GM11168 (cell line): ENCODE results near the gene EEIG2.
"Not testable (repeated sequence)": the region's sequence is repeated elsewhere in the genome, so short reads cannot be mapped to it uniquely, and the experiment has no call there.

Experiments used
- in situ Hi-C: fragments of 300-500 bp; cut with MboI; formaldehyde crosslinking; loops from one replicate; pipeline ENCODE4 v1.12.0; 2022; ENCODE audit warnings: low sequenced_read_pairs; ENCODE audit not compliant: unreplicated experiment

The EEIG2 gene

GRCh38 chr1:108541861-108542260, 18.0 kb upstream of the EEIG2 start:
- in situ Hi-C loops = no loop called here

DNA sequence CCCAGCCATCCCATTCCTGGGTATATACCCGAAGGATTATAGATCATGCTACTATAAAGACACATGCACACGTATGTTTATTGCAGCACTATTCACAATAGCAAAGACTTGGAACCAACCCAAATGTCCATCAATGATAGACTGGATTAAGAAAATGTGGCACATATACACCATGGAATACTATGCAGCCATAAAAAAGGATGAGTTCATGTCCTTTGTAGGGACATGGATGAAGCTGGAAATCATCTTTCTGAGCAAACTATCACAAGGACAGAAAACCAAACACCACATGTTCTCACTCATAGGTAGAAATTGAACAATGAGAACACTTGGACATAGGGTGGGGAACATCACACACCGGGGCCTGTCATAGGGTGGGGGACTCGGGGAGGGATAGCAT, 12.4 kb upstream of the EEIG2 start:
- in situ Hi-C loops = not testable (repeated sequence)

DNA sequence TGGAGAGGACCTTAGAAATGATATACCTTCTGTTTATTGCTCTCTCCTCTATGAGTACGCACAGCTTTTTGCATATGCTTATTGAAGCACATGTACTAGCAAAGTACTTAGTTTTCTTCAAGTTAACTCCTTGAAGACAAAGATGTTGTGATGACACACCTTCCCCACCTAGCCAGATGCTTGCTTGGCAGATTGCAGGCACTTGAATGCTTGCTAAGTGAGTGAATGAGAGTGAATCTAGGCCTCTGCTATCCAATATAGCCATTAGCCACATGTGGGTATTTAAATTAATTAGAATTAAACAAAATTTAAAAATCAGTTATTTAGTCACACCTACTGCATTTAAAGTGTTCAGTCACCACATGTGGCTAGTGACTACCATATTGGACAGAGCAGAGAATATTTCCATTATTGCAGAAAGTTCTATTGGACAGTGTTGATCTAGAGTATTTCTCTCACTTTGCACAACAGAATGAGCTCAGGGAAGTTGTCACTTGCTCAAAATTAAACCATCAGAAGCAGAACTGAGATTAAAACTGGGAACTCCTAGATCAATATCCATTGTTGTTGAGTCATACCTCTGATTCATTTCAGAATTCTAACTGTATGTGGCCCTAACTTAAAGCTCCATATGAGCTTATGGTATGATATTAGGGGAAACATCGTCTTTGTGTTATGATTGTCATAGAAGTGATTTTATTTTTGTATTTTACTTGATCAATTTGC, 8.6 kb upstream of the EEIG2 start:
- in situ Hi-C loops = no loop called here

DNA sequence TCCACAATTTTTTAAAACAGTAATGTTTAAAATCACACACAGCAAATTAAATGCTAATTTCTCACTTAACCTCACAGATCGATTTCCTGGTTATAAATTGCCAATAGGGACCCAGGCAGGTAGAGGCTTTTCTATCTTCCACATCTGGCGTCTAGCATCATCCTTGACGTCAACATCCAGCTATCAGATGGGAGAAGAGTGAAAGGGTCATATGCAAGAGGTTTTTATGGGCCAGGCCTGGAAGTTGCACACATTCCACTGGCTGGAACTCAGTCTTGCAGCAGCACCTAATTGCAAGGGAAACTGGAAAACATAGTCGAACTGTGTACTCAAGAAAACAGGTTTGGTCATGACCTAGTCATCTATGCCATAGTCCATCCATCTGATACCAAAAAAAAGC, 6.0 kb upstream of the EEIG2 start:
- in situ Hi-C loops = no loop called here

DNA sequence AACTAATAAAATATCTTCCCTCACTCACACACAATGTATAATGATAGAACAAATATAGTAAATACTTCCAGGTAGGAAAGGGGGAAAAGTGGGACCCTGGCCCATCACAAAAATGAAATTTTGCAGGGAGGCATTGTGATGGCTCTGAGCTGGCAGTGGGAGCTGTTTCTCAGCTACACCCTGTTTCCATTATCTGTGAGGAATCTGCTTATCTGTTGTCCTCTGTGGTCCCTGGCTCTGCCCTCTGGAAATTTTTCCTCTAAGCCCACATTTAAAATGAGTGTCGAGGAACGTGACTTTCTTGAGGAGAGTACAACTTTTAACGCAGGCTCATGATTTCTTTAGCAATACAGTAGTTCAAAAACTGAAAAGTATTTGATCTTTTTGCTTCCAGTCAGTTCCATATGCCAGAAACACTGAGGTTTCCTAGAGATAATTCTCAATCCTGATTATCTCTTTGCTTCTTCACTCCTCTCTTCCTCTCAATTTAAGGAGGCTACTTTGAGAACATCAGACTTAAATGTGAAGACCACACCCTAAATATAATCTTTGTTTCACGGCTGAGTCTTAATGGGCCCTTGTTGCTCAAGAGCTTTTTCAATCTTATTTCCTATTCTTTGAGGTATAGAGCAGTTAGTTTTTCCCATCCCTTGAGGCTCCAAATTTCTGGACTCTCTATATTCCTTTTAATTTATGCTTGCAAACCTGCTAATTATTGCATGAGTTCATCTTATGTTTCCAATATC, 5.0 kb upstream of the EEIG2 start:
- in situ Hi-C loops = no loop called here

DNA sequence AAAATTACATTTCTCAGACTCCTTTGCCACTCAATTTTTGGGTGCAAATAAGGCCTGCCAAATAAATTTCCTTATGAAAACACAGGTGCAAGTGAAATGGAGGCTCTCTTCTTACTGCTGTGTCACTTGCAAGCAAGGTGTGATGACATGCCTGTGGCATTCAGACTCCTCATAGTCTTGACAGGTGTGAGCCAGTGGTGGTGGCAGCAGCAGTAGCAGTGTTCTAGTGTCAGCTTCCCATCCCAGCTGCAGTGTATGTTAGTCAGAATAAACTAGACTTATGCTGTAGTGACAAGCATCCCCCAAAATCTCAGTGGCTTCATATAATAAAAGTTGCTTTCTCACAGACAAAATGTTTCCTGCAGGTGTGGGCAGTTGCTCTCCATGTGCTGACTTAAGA, 3.8 kb upstream of the EEIG2 start:
- in situ Hi-C loops = no loop called here

DNA sequence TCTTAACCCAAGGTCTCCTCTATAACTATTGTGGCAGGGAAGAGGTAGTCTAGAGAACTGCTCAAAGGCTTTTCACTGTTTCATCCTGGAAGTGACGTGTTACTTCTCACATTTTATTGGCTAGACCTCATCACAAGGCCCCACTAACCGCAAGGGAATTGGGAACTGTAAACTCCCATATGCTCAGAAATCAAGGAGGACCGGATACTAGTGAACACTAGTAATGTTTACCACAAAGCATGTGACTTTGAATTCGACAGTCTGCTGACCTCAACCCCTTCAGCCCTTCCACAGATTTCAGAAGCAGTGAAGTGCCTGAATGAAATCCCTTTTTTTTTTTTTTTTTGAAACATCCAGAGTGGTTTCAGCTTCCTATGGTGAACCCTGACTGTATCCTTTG, 3.4 kb upstream of the EEIG2 start:
- in situ Hi-C loops = no loop called here

DNA sequence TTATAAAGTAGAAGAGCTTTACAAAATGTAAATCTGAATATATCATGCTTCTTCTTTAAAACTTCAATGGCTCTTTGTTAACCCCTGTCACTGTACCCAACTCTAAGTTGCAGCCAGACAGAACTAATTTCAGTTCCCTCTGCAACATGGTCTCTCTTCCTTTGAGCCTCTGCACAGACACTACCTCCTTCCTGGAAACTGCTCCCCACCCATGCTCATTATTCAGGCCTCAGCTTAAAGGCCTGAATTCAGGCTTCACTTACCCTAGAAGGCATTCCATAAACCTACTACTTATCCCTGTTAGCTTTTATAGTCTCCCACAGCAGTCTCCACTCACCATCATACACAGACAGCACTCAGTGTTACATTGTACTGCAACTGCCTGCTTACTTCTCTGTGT, 2.6 kb upstream of the EEIG2 start:
- in situ Hi-C loops = no loop called here

DNA sequence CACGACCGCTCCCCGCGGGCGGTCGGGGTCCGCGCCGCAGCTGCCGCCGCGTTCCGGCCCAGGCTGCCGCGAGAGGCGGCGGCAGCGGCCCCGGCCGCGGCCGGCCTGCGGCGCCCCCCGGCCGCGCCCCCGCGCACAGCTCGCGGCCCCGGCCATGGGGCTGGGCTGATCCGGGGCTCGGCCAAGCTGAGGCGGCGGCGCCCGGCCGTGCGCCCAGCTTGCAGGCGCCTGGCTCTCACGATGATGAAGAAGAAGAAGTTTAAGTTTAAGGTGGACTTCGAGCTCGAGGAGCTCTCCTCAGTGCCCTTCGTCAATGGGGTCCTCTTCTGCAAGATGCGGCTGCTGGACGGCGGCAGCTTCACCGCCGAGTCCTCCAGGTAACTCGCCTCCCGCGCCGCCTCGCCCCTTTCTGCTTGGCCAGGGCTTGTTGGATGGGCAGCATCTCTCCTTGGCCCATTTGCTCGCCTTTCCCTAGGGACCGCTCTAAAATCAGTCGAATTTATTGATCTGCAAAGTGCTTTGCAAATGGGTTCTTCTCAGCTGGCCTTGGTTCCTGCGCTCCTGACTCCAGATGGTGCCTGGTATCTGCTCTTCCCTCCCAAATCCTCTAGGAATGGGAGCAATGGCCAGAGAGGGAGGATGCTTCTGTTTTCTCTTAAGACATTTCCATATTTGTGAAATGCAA, 431 bp downstream of the EEIG2 start:
- in situ Hi-C loops = loop anchor here (5.0 kb wide), 1 partner anchor 43 kb away; no protein-coding TSS in a partner anchor

DNA sequence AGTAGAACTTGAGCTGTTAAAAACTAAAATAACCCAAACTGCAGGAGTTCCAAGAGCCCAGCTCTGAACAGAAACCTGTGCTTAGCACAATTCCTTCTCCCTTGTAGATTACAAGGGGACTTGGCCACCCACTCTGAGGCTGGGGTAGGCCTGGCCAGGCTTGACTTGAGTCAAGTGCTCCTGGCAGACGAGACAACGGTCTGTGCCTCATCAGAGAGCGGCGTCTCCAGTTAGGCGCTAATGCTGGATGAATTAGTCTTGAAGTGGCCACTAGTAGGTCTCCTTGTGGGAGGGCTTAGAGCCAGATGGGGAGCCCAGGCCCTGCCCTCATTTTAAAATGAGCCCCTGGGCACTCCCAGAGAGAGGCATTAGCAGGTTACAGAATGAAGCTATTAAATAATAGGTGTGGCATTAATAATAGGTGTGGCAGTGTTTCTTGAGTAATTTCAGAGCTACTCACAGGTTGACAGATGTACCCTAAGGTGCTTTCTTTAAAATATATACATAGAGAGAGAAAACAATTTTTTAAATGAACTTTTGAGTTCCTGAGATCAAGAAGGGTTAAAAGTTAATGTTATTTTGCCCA, 1.1 kb downstream of the EEIG2 start:
- in situ Hi-C loops = loop anchor here (5.0 kb wide), 1 partner anchor 44 kb away; no protein-coding TSS in a partner anchor

- in situ Hi-C loops = loop anchor here (5.0 kb wide), 1 partner anchor 45 kb away; no protein-coding TSS in a partner anchor
Measured at GRCh38 chr1:108561689-108562326, 1.9 kb downstream of the EEIG2 start.

DNA sequence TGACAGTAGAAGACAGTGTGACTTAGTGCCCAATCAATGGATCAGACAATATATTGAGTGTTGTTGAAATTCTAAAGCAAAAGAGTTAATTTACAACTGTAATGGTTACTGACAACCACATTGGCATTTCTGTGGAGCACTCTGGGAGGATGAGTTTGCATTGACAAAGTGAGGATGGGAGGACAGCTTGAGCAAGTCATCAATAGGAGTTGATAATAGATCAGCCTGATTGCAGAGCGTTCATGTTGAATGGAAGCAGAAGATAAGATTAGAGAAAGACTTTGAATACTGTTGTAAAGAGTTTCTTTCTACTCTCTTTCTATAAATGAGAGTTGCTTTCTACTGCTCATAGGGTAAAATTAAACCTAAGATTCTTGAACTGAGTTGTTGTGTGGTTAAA, 3.9 kb downstream of the EEIG2 start:
- in situ Hi-C loops = loop anchor here (5.0 kb wide), 1 partner anchor 47 kb away; no protein-coding TSS in a partner anchor

- in situ Hi-C loops = no loop called here
Measured at GRCh38 chr1:108565081-108565480, 5.2 kb downstream of the EEIG2 start.

DNA sequence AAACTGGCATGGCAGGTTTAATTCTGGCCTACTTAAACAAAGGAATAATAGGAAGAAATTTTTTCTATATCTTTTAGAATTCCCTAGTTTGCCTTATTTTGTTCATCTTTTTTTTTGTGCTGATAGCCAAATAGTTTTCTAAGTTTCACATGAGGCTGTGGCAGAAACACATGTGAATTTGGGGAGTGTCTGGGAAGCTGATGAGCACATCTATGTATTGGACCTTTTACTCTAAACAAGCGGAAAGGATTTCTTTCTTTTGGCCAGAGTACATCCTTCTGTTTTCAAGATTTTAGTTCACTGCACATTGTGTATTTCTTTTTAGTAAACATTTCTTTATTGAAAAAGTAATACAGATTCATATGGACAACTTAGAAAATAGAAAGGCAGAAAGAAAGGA, 5.6 kb downstream of the EEIG2 start:
- in situ Hi-C loops = no loop called here

DNA sequence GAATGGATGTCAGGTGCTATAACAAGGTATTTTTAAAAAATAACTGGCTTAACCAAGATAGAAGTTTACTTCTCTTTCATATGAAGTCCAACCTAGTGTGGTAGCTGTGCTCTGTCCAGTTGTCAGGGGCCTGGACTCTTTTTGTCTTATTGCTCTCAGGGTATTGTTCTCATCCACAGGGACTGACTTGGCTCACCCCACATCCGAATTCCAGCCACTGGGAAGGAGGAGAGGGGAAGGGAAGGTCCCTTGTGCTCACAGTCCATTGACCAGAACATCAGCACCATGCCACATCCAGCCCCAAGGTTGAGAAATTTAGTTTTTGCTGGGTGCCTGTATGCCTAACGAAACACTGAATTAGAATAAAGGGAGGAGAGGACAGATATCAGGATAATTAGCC, 8.7 kb downstream of the EEIG2 start:
- in situ Hi-C loops = no loop called here

DNA sequence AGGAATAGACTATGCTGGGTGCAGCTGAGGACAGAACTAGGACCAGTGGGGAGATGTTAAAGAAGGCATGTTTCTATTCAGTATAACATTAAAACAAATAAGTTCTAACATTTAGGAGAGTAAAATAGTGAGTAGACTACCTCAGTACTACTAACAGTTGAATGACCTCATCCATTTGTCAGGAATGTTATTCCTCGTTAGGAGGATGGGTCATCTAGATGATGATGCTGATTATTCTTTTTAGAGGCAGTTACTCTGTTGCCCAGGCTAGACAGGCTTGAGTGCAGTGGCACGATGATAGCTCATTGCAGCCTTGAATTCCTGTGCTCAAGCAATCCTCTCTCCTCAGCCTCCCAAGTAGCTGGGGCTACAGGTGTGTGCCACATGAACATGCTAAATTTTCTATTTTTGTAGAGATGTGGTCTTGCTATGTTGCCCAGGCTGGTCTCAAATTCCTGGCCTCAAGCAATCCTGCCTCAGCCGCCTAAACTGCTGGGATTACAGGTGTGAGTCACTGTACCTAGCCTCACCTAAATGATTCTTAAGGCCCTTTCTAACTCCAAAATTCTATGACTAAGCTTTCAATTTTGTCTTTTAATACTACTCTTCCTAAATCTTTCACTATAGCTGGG, 9.3 kb downstream of the EEIG2 start:
- in situ Hi-C loops = no loop called here

GRCh38 chr1:108570128-108570527, 10.2 kb downstream of the EEIG2 start:
- in situ Hi-C loops = no loop called here

DNA sequence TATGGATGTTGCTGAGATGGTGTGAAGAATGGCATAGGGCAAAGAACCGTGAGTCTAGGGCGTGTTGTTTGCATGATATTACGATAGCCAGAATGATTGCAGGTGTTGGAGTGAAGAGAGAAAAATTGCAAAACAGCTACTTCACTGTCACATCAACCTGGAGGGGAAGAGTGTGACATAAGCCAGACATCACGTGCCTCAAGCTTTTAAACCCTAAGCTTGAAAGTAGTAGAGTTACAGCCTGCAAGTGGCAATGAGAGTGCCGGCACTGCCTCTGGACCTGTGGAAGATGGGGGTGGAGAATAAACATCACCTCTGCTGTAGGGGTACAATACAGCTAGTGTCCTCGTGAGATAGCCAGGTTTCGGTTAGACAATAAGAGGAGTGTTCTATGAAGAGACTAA, 11.1 kb downstream of the EEIG2 start:
- in situ Hi-C loops = no loop called here

- in situ Hi-C loops = no loop called here
Measured at GRCh38 chr1:108572182-108572581, 12.3 kb downstream of the EEIG2 start.

DNA sequence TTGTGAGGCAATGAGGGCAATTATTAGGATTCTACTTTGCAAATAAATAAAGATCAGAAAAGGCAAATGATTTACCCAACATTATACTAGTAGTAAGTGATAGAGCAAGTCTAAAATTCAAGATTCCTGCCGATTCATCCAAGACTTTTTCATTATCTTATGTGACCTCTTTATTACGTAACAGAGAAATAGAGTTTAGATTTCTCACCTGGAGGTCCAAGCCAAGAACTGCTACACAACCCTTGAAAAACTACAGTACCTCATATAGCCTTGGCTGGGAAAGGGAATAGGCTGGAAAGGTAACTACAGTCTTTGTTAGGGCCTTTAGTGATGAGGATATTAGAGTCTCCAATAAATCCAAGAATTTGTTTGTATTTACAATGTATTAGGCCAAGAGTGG, 13.3 kb downstream of the EEIG2 start:
- in situ Hi-C loops = no loop called here
